HEK293 (cell line): ENCODE measurements around the gene LPO.

Experiments used
- CTCF ChIA-PET: fragments of 350-600 bp; formaldehyde crosslinking; extraction: SDS; loops from one replicate; lab custom pipeline; 2021; ENCODE audit warnings: antibody characterized with exemption; lab: Yijun Ruan, JAX
- POLR2A ChIA-PET: fragments of 300-600 bp; formaldehyde crosslinking; extraction: SDS; loops from one replicate; lab custom pipeline; 2020; ENCODE audit warnings: antibody characterized with exemption, inconsistent platforms; lab: Yijun Ruan, JAX
- H3K27ac ChIP-seq: fragments of 200-500 bp; sonication (Bioruptor generic); 2 replicates; pipeline ENCODE4 v1.5.1; 2014; ENCODE audit warnings: low read depth, low read length, control low read depth, inconsistent platforms; ENCODE audit errors: extremely low read depth
- H3K36me3 ChIP-seq, 2 experiments: fragments of 200-500 bp in 1 of 2; sonication (Bioruptor generic) in 1 of 2; 1 replicate in 1 of 2; 2 replicates in 1 of 2; pipeline ENCODE4 v1.5.1; 2014 to 2017; ENCODE audit warnings: inconsistent platforms in 2 of 2, low read length in 2 of 2; ENCODE audit not compliant: control insufficient read depth in 2 of 2, insufficient read depth in 1 of 2
- H3K4me1 ChIP-seq: fragments of 200-500 bp; sonication (Bioruptor generic); 2 replicates; pipeline ENCODE4 v1.5.1; 2014; ENCODE audit warnings: mild to moderate bottlenecking, low read length, inconsistent platforms; ENCODE audit not compliant: control insufficient read depth, insufficient read depth
- H3K4me3 ChIP-seq: 2 replicates; pipeline ENCODE4 v1.5.1; 2011; ENCODE audit warnings: low read depth, mild to moderate bottlenecking, control low read depth, low read length, moderate library complexity
- H3K9me3 ChIP-seq: fragments of 200-500 bp; sonication (Bioruptor generic); 2 replicates; pipeline ENCODE4 v1.5.1; 2014; ENCODE audit warnings: low read depth, low read length, inconsistent platforms; ENCODE audit not compliant: control insufficient read depth, insufficient read depth
- AEBP2 ChIP-seq: fragments of 450-650 bp; formaldehyde crosslinking; IDR thresholded peaks from 2 replicates; pipeline ENCODE4 v1.5.1; 2016; ENCODE audit warnings: missing biosample characterization, missing genetic modification characterization, borderline replicate concordance
- EGR2 ChIP-seq: fragments of 450-650 bp; formaldehyde crosslinking; IDR thresholded peaks from 2 replicates; pipeline ENCODE4 v1.5.1; 2016; ENCODE audit warnings: low read depth, missing biosample characterization, missing genetic modification characterization
- HOXA7 ChIP-seq: sonication (generic); formaldehyde crosslinking; IDR thresholded peaks from 2 replicates; pipeline ENCODE4 v1.8.1; 2022; ENCODE audit warnings: missing genetic modification reagents, borderline replicate concordance
- HOXC10 ChIP-seq: sonication (generic); formaldehyde crosslinking; IDR thresholded peaks from 2 replicates; pipeline ENCODE4 v1.8.1; 2023; ENCODE audit warnings: mild to moderate bottlenecking, missing genetic modification reagents
- KLF9 ChIP-seq: fragments of 450-650 bp; formaldehyde crosslinking; IDR thresholded peaks from 2 replicates; pipeline ENCODE4 v1.5.1; 2016; ENCODE audit warnings: missing biosample characterization, missing genetic modification characterization, low read depth
- PBX3 ChIP-seq: sonication (generic); formaldehyde crosslinking; IDR thresholded peaks from 2 replicates; pipeline ENCODE4 v1.8.1; 2022; ENCODE audit warnings: mild to moderate bottlenecking, moderate library complexity, missing genetic modification reagents
- ZFP3 ChIP-seq: fragments of 450-650 bp; formaldehyde crosslinking; IDR thresholded peaks from 2 replicates; pipeline ENCODE4 v1.5.1; 2016; ENCODE audit warnings: low read depth, missing biosample characterization, missing genetic modification characterization
- ZNF19 ChIP-seq: fragments of 450-650 bp; formaldehyde crosslinking; IDR thresholded peaks from 2 replicates; pipeline ENCODE4; 2016; ENCODE audit warnings: missing biosample characterization, missing genetic modification characterization, low read depth
- ZNF202 ChIP-seq: fragments of 450-650 bp; formaldehyde crosslinking; IDR thresholded peaks from 2 replicates; pipeline ENCODE4 v1.5.1; 2016; ENCODE audit warnings: missing biosample characterization, missing genetic modification characterization, borderline replicate concordance
- ZNF214 ChIP-seq: fragments of 450-650 bp; formaldehyde crosslinking; IDR thresholded peaks from 2 replicates; pipeline ENCODE4 v1.5.1; 2017; ENCODE audit warnings: missing biosample characterization, mild to moderate bottlenecking, missing genetic modification characterization, borderline replicate concordance
- ZNF239 ChIP-seq: fragments of 450-650 bp; formaldehyde crosslinking; IDR thresholded peaks from 2 replicates; pipeline ENCODE4 v1.5.1; 2016; ENCODE audit warnings: missing biosample characterization, missing genetic modification characterization
- ZNF501 ChIP-seq: fragments of 450-650 bp; formaldehyde crosslinking; IDR thresholded peaks from 2 replicates; pipeline ENCODE4 v1.5.1; 2016; ENCODE audit warnings: missing biosample characterization, missing genetic modification characterization
- TF ChIP-seq, protein P1 (sequence below): fragments of 450-650 bp; formaldehyde crosslinking; IDR thresholded peaks from 2 replicates; pipeline ENCODE4 v1.5.1; 2017; ENCODE audit warnings: missing biosample characterization, missing genetic modification characterization
- TF ChIP-seq, protein P2 (sequence below): fragments of 450-650 bp; formaldehyde crosslinking; IDR thresholded peaks from 2 replicates; pipeline ENCODE4 v1.5.1; 2016; ENCODE audit warnings: missing biosample characterization, missing genetic modification characterization
- TF ChIP-seq, protein P3 (sequence below): fragments of 450-650 bp; IDR thresholded peaks from 2 replicates; pipeline ENCODE4 v1.5.1; 2018; ENCODE audit warnings: missing biosample characterization, missing genetic modification characterization

Gene LPO

DNA sequence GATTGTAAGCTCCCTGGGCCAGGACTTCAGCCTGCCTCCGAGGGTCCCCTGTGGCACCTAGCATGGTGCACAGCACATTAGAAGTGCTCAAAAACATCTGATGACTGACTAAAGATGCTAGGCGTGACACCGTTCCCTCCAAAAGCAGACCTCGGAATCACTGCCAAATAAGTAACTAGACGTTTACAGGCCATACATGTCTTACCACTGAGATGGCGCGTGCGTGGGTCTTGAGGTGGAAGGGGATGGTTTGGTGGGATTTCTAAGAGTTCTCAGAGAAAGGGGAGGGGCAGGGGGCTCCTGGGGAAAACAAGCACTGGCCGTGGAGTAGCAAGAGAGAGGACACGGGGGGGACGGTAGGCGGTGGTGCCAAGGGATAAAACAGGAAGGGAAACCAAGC is 29.9 kb downstream of the LPO start (continued):
- TF ChIP-seq, protein P1, sequence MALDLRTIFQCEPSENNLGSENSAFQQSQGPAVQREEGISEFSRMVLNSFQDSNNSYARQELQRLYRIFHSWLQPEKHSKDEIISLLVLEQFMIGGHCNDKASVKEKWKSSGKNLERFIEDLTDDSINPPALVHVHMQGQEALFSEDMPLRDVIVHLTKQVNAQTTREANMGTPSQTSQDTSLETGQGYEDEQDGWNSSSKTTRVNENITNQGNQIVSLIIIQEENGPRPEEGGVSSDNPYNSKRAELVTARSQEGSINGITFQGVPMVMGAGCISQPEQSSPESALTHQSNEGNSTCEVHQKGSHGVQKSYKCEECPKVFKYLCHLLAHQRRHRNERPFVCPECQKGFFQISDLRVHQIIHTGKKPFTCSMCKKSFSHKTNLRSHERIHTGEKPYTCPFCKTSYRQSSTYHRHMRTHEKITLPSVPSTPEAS (tag by site-specific recombination): no peak
- TF ChIP-seq, protein P2, sequence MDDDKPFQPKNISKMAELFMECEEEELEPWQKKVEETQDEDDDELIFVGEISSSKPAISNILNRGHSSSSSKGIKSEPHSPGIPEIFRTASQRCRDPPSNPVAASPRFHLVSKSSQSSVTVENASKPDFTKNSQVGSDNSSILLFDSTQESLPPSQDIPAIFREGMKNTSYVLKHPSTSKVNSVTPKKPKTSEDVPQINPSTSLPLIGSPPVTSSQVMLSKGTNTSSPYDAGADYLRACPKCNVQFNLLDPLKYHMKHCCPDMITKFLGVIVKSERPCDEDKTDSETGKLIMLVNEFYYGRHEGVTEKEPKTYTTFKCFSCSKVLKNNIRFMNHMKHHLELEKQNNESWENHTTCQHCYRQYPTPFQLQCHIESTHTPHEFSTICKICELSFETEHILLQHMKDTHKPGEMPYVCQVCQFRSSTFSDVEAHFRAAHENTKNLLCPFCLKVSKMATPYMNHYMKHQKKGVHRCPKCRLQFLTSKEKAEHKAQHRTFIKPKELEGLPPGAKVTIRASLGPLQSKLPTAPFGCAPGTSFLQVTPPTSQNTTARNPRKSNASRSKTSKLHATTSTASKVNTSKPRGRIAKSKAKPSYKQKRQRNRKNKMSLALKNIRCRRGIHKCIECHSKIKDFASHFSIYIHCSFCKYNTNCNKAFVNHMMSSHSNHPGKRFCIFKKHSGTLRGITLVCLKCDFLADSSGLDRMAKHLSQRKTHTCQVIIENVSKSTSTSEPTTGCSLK (tag by site-specific recombination): no peak
- no peak for TF ChIP-seq ZFP3 (tag by site-specific recombination)
- TF ChIP-seq AEBP2 (tag by site-specific recombination): no peak
- no peak for TF ChIP-seq HOXA7
- TF ChIP-seq KLF9 (tag by site-specific recombination): no peak
- TF ChIP-seq ZNF202 (tag by site-specific recombination): no peak
- TF ChIP-seq ZNF501 (tag by site-specific recombination): no peak

DNA sequence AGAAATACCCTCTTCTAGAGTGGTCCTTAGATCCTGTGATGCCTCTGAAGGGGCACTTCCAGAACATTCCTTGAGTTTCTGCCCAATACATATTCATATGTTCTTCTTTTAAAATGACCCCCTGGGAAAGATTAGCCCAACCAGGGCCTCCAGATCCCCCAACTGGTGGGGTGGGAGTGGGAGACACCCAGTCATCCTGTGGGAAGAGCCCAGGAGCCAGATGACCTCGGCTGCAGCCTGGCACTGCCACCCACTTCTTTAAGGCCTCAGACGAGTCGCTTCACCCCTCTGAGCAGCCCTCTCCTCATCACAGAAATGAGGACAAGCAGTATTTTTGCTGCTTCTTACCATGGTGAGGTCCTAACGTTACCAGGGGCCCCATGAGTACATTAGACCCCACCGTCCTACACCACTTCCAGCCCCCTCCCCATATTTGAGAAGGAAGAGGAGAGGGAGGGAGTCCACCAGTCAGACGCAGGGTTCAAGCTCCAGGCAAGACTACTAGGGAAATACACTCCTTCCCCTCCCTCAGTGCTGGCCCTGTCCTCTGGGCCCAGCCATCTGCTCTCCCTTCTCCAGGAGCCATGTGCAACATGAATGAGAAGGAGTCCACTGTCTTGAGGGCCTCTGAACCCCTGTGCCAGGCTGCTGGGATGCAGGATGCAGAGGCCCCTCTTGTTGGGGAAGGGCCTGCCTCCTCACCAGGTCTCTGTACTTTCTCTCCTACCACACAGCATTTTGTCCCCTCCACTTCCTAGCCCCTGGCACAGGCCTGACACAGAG is 30.6 kb downstream of the LPO start:
- Histone ChIP-seq H3K4me3 (no peak overlapping the region), H3K4me1 (no peaks in the 10 kb centered on the region), H3K9me3 (no peaks in the 10 kb centered on the region), H3K27ac (no peak overlapping the region), H3K36me3 (no peaks in the 10 kb centered on the region)
- ChIA-PET POLR2A (no interaction called here), CTCF (interaction anchor here (0.6 to 0.9 kb wide), 4 partner anchors 8 to 133 kb away, joined by 3 to 4 read pairs (median 3); no protein-coding TSS in a partner anchor)
- TF ChIP-seq PBX3 (CRISPR knock-in tag) (no peak), ZNF214 (tag by site-specific recombination) (no peak), HOXC10 (no peak), EGR2 (tag by site-specific recombination) (peak; percentile 18; the same call in 1 of the 2 replicates), ZNF239 (tag by site-specific recombination) (no peak), ZNF19 (tag by site-specific recombination) (no peak)
- TF ChIP-seq, protein P3, sequence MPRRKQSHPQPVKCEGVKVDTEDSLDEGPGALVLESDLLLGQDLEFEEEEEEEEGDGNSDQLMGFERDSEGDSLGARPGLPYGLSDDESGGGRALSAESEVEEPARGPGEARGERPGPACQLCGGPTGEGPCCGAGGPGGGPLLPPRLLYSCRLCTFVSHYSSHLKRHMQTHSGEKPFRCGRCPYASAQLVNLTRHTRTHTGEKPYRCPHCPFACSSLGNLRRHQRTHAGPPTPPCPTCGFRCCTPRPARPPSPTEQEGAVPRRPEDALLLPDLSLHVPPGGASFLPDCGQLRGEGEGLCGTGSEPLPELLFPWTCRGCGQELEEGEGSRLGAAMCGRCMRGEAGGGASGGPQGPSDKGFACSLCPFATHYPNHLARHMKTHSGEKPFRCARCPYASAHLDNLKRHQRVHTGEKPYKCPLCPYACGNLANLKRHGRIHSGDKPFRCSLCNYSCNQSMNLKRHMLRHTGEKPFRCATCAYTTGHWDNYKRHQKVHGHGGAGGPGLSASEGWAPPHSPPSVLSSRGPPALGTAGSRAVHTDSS (tag by site-specific recombination): no peak
